ENCODE results near the gene IL17C. TPM values are rescaled to one million over a fixed set of nuclear protein-coding genes. Genes with fewer than 3 reads are reported as not detected.

Gene IL17C
- total RNA-seq, 1 experiment from 2014 or later: 0.31 TPM

- H3K79me2 ChIP-seq (ENCODE audit: insufficient read depth, low read length): no peaks in the 10 kb centered on the region; the same call in 1 of the 2 replicates
- no peak for TF ChIP-seq CTCF (conservative IDR thresholded peaks at IDR 0.05)
- WGBS (ENCODE audit: extremely low coverage, insufficient read length, low lambda C conversion rate): no CpG with 5 or more reads among the region's 20 CpGs
- no peak overlapping the region for H2BK120ac ChIP-seq (ENCODE audit: low read depth, low read length, poor library complexity, severe bottlenecking)
- no peak overlapping the region for H4K8ac ChIP-seq (replicated peaks; ENCODE audit: insufficient read length, low read depth, low read length)
- H3K4me2 ChIP-seq (ENCODE audit: insufficient read depth, insufficient read length, low read length): no peak overlapping the region
- no peak for DNase-seq
- H2BK15ac ChIP-seq (ENCODE audit: low read depth, low read length): no peak overlapping the region
- no peak overlapping the region for H3K9ac ChIP-seq (ENCODE audit: extremely low read depth, insufficient read length, low read length)
- no peak overlapping the region for H2BK20ac ChIP-seq (ENCODE audit: low read depth, low read length, poor library complexity, severe bottlenecking)
- no peaks in the 10 kb centered on the region for H3K27me3 ChIP-seq (ENCODE audit: insufficient read depth, low read length)
- H3K36me3 Mint-ChIP-seq (ENCODE audit: insufficient read depth in 1 of 3, low read depth in 3 of 3): peaks cover 17 to 51% (median 43%) of the 10 kb centered on the region in 3 experiments
- no peak overlapping the region for H2AK5ac ChIP-seq (ENCODE audit: insufficient read length, low read length)
- no peak overlapping the region for H3K23ac ChIP-seq (ENCODE audit: insufficient read length, low read depth, low read length)
- H3K79me1 ChIP-seq (ENCODE audit: insufficient read depth, low read depth, low read length, poor library complexity, severe bottlenecking): no peaks in the 10 kb centered on the region
- H3K27ac Mint-ChIP-seq: peak overlapping the region; percentile 58 to 97 (median 81)
- H3K18ac ChIP-seq (ENCODE audit: insufficient read length, low read depth, low read length): no peak overlapping the region
- no peaks in the 10 kb centered on the region for H4K20me1 ChIP-seq (ENCODE audit: control insufficient read depth, insufficient read depth, insufficient read length)
- no peaks in the 10 kb centered on the region for H3K23me2 ChIP-seq (ENCODE audit: insufficient read length, low read depth, low read length, poor library complexity, severe bottlenecking)
- H3T11ph ChIP-seq (ENCODE audit: low read length): no peak overlapping the region
- no peak overlapping the region for H3K56ac ChIP-seq (ENCODE audit: insufficient read length, low read depth, low read length)
- H2AFZ ChIP-seq (ENCODE audit: low read length): no peak overlapping the region
- H2BK12ac ChIP-seq (ENCODE audit: insufficient read length, low read depth, low read length): no peak overlapping the region
- no peak overlapping the region for H2BK5ac ChIP-seq (ENCODE audit: insufficient read length, low read length)
- no peak overlapping the region for H3K4me3 Mint-ChIP-seq
- H3K9me3 ChIP-seq (ENCODE audit: control insufficient read depth, low read depth, low read length): no peaks in the 10 kb centered on the region
- no peak overlapping the region for H3K27ac ChIP-seq (ENCODE audit: insufficient read length, low read depth, low read length)
- H3K4me1 ChIP-seq (ENCODE audit: insufficient read depth, low read length): no peaks in the 10 kb centered on the region
- peaks cover 6 to 26% of the 10 kb centered on the region in 2 experiments for H3K4me1 Mint-ChIP-seq
- H3K4ac ChIP-seq (ENCODE audit: low read depth, low read length): no peak overlapping the region
- H3K14ac ChIP-seq (ENCODE audit: insufficient read depth, low read length): no peak overlapping the region
- no peak overlapping the region for H4K91ac ChIP-seq (ENCODE audit: insufficient read length, low read depth, low read length)
- no peaks in the 10 kb centered on the region for H3K9me3 Mint-ChIP-seq
- no peaks in the 10 kb centered on the region for H3K27me3 Mint-ChIP-seq (ENCODE audit: low read depth)
- no peak overlapping the region for H4K5ac ChIP-seq (ENCODE audit: insufficient read length, low read depth, low read length)
Measured at GRCh38 chr16:88617268-88618031, 20.9 kb upstream of the IL17C start.

Data from H9 (cell line).